Neuronal stem cell (in vitro differentiated cells): ENCODE data around the gene MRPL23.

ENCODE experiments used
- DNase-seq: peaks from one replicate; pipeline ENCODE4 v3.0.0-alpha.2; 2013; ENCODE audit warnings: low spot score
- H2AFZ ChIP-seq: one replicate; pipeline ENCODE4 v1.6.1; 2013; ENCODE audit warnings: mild to moderate bottlenecking, low read length, inconsistent platforms
- H2AK5ac ChIP-seq: 2 replicates; pipeline ENCODE4 v1.6.1; 2013; ENCODE audit warnings: low read depth, mild to moderate bottlenecking, inconsistent platforms, low read length, moderate library complexity, mixed read lengths
- H2BK120ac ChIP-seq: 2 replicates; pipeline ENCODE4 v1.6.1; 2013; ENCODE audit warnings: low read depth, mild to moderate bottlenecking, inconsistent platforms, low read length, moderate library complexity, mixed read lengths
- H2BK12ac ChIP-seq: one replicate; pipeline ENCODE4 v1.6.1; 2013; ENCODE audit warnings: low read length, inconsistent platforms
- H2BK15ac ChIP-seq: 2 replicates; pipeline ENCODE4 v1.6.1; 2013; ENCODE audit warnings: mild to moderate bottlenecking, low read length, inconsistent platforms, mixed read lengths
- H2BK5ac ChIP-seq: one replicate; pipeline ENCODE4 v1.6.1; 2013; ENCODE audit warnings: inconsistent platforms, mild to moderate bottlenecking, low read length, moderate library complexity
- H3K14ac ChIP-seq: one replicate; pipeline ENCODE4 v1.6.1; 2013; ENCODE audit warnings: low read length, inconsistent platforms
- H3K18ac ChIP-seq: 2 replicates; pipeline ENCODE4 v1.6.1; 2013; ENCODE audit warnings: low read length, inconsistent platforms
- H3K23ac ChIP-seq: 2 replicates; pipeline ENCODE4 v1.6.1; 2013; ENCODE audit warnings: low read depth, mild to moderate bottlenecking, mixed read lengths, low read length, inconsistent platforms; ENCODE audit not compliant: poor library complexity
- H3K27ac ChIP-seq: replicated peaks from 3 replicates; pipeline ENCODE4 v1.5.1; 2013; ENCODE audit warnings: low read length, inconsistent platforms
- H3K27me3 ChIP-seq, 3 experiments: 2 replicates each; pipeline ENCODE4 v1.6.1; 2013; ENCODE audit warnings: low read length in 3 of 3, mild to moderate bottlenecking in 2 of 3, inconsistent platforms in 1 of 3, low read depth in 1 of 3, mixed read lengths in 1 of 3, moderate library complexity in 1 of 3; ENCODE audit not compliant: control insufficient read depth in 3 of 3, insufficient read depth in 3 of 3
- H3K36me3 ChIP-seq, 2 donors: replicated peaks in 1 of 2; 2 replicates each; pipeline ENCODE4 v1.6.1; 2013; ENCODE audit warnings: low read length in 2 of 2; ENCODE audit not compliant: control insufficient read depth in 2 of 2, insufficient read depth in 2 of 2
- H3K4ac ChIP-seq: 2 replicates; pipeline ENCODE4 v1.6.1; 2013; ENCODE audit warnings: inconsistent platforms, mild to moderate bottlenecking, low read length, moderate library complexity
- H3K4me1 ChIP-seq, 2 donors: 1 replicate in 1 of 2; 2 replicates in 1 of 2; pipeline ENCODE4 v1.6.1; 2013; ENCODE audit warnings: low read length in 2 of 2, low read depth in 1 of 2; ENCODE audit not compliant: control insufficient read depth in 2 of 2, insufficient read depth in 1 of 2
- H3K4me2 ChIP-seq: one replicate; pipeline ENCODE4 v1.6.1; 2013; ENCODE audit warnings: mild to moderate bottlenecking, low read length, inconsistent platforms; ENCODE audit not compliant: insufficient read depth, poor library complexity, severe bottlenecking
- H3K4me3 ChIP-seq, 2 donors: 2 replicates each; pipeline ENCODE4 v1.5.1; 2013; ENCODE audit warnings: low read length in 2 of 2, mild to moderate bottlenecking in 2 of 2, inconsistent platforms in 1 of 2, moderate library complexity in 1 of 2
- H3K79me1 ChIP-seq: one replicate; pipeline ENCODE4 v1.6.1; 2013; ENCODE audit warnings: low read depth, mild to moderate bottlenecking, inconsistent platforms, low read length, moderate library complexity
- H3K9ac ChIP-seq: one replicate; pipeline ENCODE4 v1.6.1; 2013; ENCODE audit warnings: mild to moderate bottlenecking, low read depth, low read length, inconsistent platforms; ENCODE audit not compliant: poor library complexity
- H3K9me3 ChIP-seq, 2 donors: replicated peaks in 1 of 2; 2 replicates each; pipeline versions ENCODE3 to v1.6.1; 2013; ENCODE audit warnings: low read length in 2 of 2, mild to moderate bottlenecking in 2 of 2, inconsistent platforms in 1 of 2, low read depth in 1 of 2, mixed read lengths in 1 of 2, moderate library complexity in 1 of 2; ENCODE audit not compliant: control insufficient read depth in 2 of 2, insufficient read depth in 1 of 2
- H4K8ac ChIP-seq: one replicate; pipeline ENCODE4 v1.6.1; 2013; ENCODE audit warnings: low read depth, mild to moderate bottlenecking, inconsistent platforms, low read length, moderate library complexity
- H4K91ac ChIP-seq: one replicate; pipeline ENCODE4 v1.6.1; 2013; ENCODE audit warnings: low read length, low read depth, mild to moderate bottlenecking, inconsistent platforms; ENCODE audit not compliant: poor library complexity
- WGBS, 2 donors: extraction: QIAGEN DNeasy Blood & Tissue Kit; methylation state at CpG; one replicate each; pipeline ENCODE4 v1.1.7; 2013; ENCODE audit warnings: missing lambda C conversion rate in 2 of 2, mixed read lengths in 1 of 2; ENCODE audit not compliant: insufficient read length in 2 of 2, insufficient replicate concordance in 1 of 2; ENCODE audit errors: extremely low coverage in 2 of 2; 5-methylcytosine and 5-hydroxymethylcytosine counted together

Gene MRPL23

DNA sequence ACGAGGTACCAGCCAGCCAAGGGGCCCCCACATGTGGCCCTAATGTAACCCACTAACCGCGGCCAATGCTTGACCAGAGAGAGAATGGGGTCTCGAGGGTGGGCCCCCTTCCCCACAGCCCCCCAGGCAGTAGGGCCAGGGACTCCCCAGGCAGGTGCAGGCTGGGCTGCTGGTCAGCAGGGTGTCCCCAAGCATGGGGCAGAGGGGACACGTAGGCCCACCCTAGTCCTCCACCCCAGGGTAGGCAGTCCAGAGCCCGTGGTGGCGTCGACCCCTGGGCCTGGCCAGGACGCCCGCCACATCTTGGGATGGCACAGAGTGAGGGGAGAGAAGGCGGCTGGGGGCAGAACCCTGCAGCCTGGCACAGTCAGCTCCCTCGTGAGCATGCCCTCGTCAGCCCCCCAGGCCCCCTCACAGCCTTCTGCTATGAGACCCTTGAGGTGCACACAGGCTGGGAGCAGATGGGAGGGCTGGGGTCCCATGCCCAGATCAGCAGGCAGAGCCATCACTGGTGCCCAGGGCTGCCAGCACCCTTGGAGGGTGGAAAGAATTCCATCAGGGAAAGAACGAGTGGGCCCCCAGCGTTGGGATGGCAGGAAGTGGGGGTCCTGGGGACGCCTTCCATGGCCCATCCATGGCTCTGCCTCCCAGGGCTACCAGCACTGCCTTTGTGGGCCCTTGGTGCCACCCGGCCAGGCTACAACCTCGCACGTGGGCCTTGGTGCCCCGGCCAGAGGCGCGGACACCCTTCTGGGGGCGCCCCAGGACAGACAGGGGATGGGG, 21.6 kb upstream of the MRPL23 start:
- H3K4me3 ChIP-seq: no peak overlapping the region
- H3K79me1 ChIP-seq: no peaks in the 10 kb centered on the region
- no peak overlapping the region for H3K9ac ChIP-seq
- H2AFZ ChIP-seq: no peak overlapping the region
- WGBS, 2 donors: no CpG with 5 or more reads among the region's 23 CpGs
- peak overlapping the region; percentile 35 for H3K18ac ChIP-seq
- H3K14ac ChIP-seq: no peak overlapping the region
- H2BK120ac ChIP-seq: no peak overlapping the region
- H3K4me2 ChIP-seq: no peak overlapping the region
- peak overlapping the region; percentile 66 for H3K4ac ChIP-seq
- peaks cover 9 to 16% of the 10 kb centered on the region in 2 donors for H3K4me1 ChIP-seq
- H2BK15ac ChIP-seq: peak overlapping the region; percentile 55
- peak overlapping the region; percentile 66 for H2BK5ac ChIP-seq
- peak overlapping the region; percentile 82 for H2BK12ac ChIP-seq
- no peak overlapping the region for H4K8ac ChIP-seq
- no peak overlapping the region for H3K27ac ChIP-seq
- H3K23ac ChIP-seq: peak overlapping the region; percentile 81
- no peaks in the 10 kb centered on the region for H3K9me3 ChIP-seq
- no peak overlapping the region for H4K91ac ChIP-seq
- H3K27me3 ChIP-seq: peaks cover 0 to 4% (median 0%) of the 10 kb centered on the region in 3 experiments
- DNase-seq: no peak
- H3K36me3 ChIP-seq: no peaks in the 10 kb centered on the region
- H2AK5ac ChIP-seq: peak overlapping the region; percentile 98

GRCh38 chr11:1926156-1927025, 20.7 kb upstream of the MRPL23 start:
- H3K4me1 ChIP-seq: peaks cover 9 to 16% of the 10 kb centered on the region in 2 donors
- no CpG with 5 or more reads among the region's 41 CpGs for WGBS, 2 donors
- no peak overlapping the region for H3K4me2 ChIP-seq

GRCh38 chr11:1927026-1927847, 19.9 kb upstream of the MRPL23 start:
- peak overlapping the region; percentile 70 for H3K9ac ChIP-seq
- no peak overlapping the region for H3K4me3 ChIP-seq
- H2BK12ac ChIP-seq: peak overlapping the region; percentile 90
- peak overlapping the region; percentile 87 for H2BK120ac ChIP-seq
- H3K9me3 ChIP-seq: no peaks in the 10 kb centered on the region
- peak overlapping the region; percentile 65 for H3K23ac ChIP-seq
- H2BK5ac ChIP-seq: peak overlapping the region; percentile 75
- H2AFZ ChIP-seq: peak overlapping the region; percentile 93
- peak overlapping the region; percentile 97 for H2BK15ac ChIP-seq
- H3K4me1 ChIP-seq: peaks cover 11 to 20% of the 10 kb centered on the region in 2 donors
- peak overlapping the region; percentile 82 for H4K8ac ChIP-seq
- H3K36me3 ChIP-seq: no peaks in the 10 kb centered on the region
- peak overlapping the region; percentile 89 for H3K4ac ChIP-seq
- H3K18ac ChIP-seq: peak overlapping the region; percentile 44
- no peak for DNase-seq
- H3K79me1 ChIP-seq: no peaks in the 10 kb centered on the region
- peak overlapping the region; percentile 71 for H3K14ac ChIP-seq
- H3K27me3 ChIP-seq: no peaks in the 10 kb centered on the region
- peak overlapping the region; percentile 11 for H3K4me2 ChIP-seq
- no peak overlapping the region for H3K27ac ChIP-seq
- H2AK5ac ChIP-seq: peak overlapping the region; percentile 98
- no CpG with 5 or more reads among the region's 28 CpGs for WGBS, 2 donors
- no peak overlapping the region for H4K91ac ChIP-seq

More at GRCh38 chr11:1926156-1927025, 20.7 kb upstream of the MRPL23 start:
- DNase-seq: no peak
- Histone ChIP-seq H3K18ac (peak overlapping the region; percentile 44), H3K79me1 (no peaks in the 10 kb centered on the region), H2BK120ac (peak overlapping the region; percentile 87), H3K27ac (no peak overlapping the region), H2BK5ac (peak overlapping the region; percentile 75), H4K8ac (peak overlapping the region; percentile 82), H2BK12ac (peak overlapping the region; percentile 90), H2BK15ac (peak overlapping the region; percentile 97), H3K36me3 (no peaks in the 10 kb centered on the region), H3K27me3 (peaks cover 0 to 4% (median 0%) of the 10 kb centered on the region in 3 experiments), H4K91ac (no peak overlapping the region), H3K23ac (peak overlapping the region; percentile 81), H3K4ac (peak overlapping the region; percentile 89), H2AK5ac (peak overlapping the region; percentile 98), H3K14ac (peak overlapping the region; percentile 89), H3K9ac (peak overlapping the region; percentile 77), H2AFZ (peak overlapping the region; percentile 93), H3K9me3 (no peaks in the 10 kb centered on the region), H3K4me3 (no peak overlapping the region)
